Right hindlimb (tissue), 1 donor: ENCODE measurements around the gene YAF2.

Experiments
- DNase-seq: peaks from one replicate; pipeline ENCODE4 v3.0.0-alpha.2; 2018

Gene YAF2

DNA sequence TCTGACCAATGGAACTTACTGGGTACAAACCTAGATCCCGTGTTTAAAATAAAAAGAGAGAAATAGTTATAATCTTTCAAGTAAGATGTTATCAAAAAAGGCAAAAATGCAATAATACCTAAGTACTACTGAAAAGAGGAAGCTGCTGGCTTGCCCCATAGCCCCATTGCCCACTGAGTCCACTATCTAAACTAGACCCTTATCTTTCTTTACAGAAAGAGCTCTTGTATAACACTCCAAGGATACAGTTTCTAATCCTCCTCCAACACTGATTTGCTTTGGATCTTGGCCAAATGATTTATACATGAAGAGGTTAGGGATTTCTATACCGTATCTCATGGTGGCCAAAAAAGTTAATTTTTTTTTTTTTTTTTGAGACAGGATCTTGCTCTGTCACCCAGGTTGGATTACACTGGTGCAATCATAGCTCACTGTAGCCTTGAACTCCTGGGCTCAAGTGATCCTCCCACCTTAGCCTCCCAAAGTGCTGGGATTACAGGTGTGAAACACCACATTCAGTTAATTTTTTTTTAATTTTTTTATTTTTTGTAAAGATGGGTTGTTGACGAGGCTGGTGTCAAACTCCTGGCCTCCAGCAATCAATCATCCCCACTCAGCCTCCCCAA, 96.0 kb downstream of the YAF2 start:
- no peak for DNase-seq

DNA sequence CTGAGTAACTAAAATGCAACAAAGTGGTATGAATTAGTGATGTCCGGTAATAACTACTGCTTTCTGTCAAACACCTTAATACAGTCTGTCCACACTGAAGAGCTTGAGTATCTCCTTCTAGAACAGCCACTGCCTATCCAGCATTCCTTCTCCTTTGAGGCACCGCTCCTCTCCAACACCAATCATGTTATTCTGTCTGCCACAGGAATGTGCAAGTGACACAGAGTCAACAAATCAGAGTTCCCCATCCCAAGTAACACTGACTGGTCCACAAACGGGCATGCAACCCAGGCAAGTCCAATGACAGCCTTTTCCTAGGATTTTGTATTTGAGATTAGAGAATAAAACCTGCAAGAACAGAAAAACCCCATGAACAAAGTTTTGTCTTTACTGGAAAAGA, 97.1 kb downstream of the YAF2 start:
- no peak for DNase-seq

DNA sequence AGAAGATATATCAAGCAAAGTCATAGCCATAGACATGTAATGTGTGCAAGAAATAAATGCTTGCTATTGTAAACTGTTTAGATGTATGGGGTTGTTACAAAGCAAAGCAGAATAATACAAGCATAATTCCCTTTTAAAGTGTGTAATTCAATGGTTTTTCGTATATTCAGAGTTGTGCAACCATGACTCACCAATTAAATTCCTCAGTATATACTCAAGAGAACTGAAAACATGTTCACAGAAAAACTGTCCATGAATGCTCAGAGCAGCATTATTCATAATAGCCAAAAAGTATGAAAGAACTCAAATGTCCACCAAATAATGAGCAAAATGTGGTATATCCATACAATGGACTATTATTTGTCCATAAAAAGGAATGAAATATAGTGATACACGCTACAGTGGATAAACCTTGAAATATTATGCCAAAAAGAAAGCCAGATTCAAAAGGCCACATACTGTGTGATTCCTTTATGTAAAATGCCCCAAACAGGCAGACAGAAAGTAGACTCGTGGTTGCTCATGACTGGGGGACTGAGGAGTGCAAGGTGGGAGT, 102.7 kb downstream of the YAF2 start:
- DNase-seq = no peak

DNA sequence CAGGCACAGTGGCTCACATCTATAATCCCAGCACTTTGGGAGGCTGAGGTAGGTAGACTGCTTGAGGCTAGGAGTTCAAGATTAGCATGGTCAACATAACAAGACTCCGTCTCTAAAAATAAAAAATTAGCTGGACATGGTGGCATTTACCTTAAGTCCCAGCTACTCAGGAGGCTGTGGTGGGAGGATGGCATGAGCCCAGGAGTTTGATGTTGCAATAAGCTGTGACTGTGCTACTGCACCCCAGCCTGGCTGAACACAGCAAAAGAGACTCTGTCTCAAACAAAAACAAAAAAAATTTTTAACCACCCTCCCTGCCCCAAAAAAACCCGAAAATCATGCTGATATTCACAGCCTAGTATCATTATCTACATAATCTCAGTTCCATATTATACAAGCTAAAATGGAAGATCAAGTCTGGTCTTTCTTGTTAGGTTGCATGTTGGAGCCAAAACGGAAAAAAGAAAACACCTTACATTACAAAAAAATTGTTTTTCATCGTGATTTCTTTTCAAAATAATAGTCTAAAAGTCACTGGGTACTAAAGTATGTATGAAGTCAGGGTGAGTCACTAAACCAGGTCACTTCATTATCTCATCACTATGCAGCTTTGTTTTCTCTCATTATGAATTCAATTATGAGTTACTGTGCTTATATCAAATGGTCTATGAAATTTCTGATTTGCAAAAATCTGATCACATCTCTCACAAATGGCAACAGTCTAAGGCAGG, 107.2 kb downstream of the YAF2 start:
- DNase-seq = no peak

DNA sequence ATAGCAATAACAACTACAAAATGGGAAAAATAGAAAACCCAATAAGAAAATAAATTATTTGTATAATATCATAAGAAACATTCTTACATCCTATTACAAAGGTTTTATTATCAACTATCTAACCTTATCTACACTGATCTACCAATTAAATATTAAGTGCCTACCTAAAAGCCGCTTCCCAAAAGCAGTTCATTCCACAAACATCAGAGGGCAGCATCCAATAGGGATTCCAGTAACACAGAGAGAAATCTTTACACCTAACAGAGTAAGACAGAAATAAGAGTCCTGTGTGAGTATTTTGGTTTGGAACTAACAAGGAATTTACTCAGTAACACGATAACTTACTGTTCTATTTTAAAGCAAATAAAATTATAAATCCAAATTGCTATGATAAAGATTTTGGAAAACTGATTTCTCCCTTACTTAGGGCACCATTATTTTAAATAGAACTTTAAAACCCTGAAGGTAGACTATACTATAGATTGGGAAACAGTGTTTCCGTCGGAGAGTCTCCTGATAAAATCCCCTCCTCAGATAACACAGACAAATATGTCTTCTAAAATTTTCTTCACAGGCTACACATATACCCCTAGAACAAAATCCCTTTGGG, 108.3 kb downstream of the YAF2 start:
- DNase-seq = peak; percentile 42

DNA sequence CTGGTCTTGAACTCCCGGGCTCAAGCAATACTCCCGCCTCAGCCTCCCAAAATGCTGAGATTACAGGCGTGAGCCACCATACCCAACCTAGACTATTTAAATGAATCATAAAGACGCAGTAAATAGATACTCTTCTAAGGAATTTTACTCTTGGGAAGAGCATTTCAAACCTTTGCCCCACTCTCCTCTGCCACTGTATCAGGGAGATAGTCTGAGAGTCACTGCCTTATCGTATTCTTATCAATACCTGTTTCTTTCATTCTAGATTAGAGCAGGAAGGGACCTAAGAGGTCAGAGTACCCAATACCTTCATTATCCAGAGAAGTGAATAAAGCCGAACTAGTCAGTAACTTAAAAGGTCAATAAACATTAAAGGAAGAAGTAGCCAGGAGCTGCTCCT, 109.2 kb downstream of the YAF2 start:
- DNase-seq = no peak

DNA sequence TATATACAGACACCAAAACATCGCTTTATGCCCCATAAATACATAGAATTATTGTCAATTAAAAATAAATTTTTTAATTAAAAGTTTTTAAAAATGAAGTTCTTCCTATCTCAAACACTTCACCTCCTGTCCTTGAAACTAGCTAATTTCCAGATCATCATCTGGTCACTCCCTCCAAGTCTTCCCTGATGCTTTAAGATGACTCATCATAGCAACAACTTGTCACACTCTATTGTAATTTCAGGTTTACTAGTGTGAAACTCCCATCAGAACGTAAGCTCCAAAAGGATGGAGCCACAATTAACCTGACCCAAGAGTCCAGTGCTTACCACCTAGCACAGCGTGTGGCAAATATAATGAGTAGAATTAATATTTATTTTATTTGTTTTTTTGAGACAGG, 109.7 kb downstream of the YAF2 start:
- DNase-seq = no peak

DNA sequence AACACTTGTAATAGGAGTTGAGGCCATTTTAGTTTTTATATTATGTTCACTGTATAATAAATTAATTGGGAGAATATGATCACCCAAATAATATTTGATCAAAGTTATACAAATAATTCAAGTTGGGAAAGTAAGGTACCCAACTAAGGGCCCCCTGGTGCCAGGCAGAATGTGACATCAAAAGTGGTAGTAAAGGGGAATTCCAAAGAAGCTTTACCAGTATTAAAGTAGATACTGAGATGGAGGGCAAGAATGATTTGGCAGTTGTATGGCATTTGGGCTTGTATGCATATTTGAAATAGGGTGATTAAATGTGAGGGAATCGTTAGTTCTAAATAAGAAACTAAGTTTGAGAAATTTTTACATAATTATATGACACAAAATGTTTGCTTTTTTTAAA, 111.1 kb downstream of the YAF2 start:
- DNase-seq = no peak

DNA sequence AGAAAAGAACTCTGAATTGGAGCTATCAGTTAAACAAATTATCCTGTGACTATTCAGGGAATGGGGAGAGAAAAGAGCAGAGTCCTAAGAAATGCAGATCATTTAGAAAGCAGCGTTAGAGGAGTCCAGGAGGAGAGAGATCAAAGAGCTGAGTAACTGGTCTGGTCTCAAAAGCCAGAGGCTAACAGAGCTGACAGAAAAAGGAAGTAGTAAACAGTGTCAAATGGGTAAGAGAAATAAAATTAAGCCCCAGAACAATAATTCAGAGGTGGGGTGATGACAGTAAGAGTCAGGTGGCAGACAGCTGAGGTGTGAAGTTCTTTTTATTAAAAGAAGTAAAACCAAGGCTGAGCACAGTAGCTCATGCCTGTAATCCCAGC, 112.7 kb downstream of the YAF2 start:
- DNase-seq = no peak

DNA sequence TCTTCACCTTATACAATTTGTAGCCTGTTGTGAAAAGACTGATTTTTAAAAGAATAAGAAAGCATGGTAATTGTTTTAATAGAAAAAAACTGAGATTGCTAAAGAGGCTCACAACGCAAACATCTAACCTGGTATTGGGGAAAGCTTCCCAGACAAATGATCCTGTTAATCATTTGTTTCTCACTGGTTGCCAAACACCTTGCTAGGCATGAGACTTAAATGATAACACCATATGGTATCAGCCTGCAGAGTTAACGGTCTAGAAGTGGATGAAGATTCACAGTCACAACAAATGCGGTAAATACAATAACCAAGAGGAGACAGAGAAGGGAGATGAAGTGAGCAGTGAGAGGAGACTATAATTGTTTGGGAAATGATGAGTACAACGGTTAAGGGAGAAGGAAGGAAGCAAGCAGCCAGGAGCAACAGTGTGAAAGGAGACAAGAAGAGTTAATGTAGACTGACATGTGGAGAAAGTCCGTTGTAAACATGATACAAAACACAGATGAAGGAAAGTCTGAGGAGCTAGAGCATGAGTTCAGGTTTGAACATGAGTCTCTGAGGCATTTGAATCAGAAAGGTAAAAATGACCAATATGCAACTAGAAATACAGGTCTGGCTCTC, 113.2 kb downstream of the YAF2 start:
- DNase-seq = no peak

DNA sequence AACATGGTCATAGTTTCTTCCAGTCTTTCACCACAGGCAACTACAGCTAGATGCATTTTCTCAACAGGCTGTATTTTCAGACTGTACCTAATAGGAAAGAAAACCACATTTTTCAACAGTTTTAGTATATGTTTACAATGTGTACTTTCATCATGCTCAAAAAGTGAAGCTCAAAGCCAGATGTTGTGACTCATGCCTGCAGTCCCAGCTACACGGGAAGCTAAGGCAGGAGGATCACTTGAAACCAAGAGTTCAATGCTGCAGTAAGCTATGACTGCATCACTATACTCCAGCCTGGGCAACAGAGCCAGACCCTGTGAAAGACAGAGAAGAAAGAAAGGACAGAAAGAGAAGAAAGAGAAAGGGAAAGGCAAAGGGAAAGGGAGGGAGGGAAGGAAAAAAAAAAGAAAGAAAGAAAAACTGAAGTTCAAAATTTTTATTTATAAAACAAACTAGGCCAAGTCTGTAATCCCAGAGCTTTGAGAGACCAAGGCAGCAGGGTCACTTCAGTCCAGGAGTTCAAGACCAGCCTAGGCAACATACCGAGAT, 118.9 kb downstream of the YAF2 start:
- no peak for DNase-seq

DNA sequence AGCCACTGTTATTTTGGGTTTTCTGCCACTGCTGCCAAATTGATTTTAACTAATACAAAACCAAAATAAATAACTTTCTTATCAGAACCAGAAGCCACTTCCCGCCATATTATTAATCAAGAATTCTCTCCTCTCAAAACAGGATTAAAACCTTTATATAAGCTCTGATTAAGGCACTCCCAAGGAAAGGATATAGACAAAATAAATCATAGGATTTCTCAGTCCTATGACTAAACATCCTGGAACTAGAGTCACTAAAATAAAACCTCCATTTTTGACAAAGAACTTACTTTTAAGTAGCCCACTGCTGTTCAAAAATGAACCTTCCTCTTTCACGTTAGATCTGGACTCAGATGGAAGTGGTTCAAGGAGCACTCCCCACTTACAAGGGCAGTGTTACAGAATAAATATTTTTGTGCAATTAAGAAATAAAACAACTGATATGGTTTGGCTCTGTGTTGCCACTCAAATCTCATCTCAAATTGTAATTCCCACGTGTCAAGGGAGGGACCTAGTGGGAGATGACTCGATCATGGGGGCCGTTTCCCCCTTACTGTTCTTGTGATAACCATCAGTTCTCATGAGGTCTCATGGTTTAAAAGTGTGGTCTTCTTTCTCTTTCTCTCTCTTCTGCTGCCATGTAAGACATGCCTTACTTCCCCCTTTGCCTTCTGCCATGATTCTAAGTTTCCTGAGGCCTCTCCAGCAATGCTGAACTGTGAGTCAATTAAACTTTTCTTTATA, 119.7 kb downstream of the YAF2 start:
- no peak for DNase-seq

DNA sequence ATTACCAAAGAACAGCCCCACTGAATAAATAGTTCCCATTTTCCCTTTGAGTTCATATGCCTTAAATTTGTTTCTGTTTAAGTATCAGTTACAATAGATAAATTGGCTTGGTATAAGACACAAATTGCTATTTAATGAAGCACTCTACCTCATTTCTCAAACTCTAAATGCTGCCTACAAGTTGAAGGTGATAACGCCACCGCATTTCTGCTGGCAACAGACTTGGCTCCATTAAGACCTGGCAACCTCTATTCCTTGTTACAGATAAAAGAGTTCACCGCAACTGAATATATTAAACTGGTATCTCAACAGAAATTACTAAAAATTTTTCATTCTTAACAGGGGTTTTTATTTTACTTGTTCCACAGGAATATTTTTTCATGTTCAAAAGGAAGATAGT, 129.0 kb downstream of the YAF2 start:
- no peak for DNase-seq
